ENCODE data around the gene NRL. TPM values are rescaled to one million over a fixed set of nuclear protein-coding genes. Genes with fewer than 3 reads are reported as not detected.
A peak's percentile ranks its signal among the peaks of the same experiment; 100 is the strongest.

The NRL gene
- total and polyA plus RNA-seq, 2 donors (not counting 3 experiments of a cell fraction or from before 2014, with no cell fraction given), result 0.71 to 1.1 TPM

DNA sequence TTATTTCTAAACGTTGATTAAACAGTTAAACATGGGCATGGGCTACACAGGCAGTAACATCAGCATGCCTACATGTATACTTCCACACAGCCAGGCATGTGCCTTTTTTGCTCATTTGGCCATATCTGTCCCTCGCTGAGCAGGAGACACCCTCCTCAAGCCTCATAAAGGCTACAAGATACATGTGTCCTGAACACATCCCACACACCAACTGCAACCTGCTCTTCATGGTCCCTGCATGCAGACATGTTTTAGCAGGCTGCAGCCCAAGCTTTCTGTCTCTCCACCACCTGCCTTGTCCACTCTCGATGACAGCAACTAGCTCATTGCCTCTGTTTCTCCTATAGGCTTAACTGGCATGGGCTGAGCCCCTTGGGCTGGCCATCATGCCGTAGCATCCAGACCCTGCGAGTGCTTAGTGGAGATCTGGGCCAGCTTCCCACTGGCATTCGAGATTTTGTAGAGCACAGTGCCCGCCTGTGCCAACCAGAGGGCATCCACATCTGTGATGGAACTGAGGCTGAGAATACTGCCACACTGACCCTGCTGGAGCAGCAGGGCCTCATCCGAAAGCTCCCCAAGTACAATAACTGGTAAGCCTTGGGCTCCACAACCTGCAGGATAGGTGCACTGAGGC, 18.1 kb downstream of the NRL start:
- FAIRE-seq (no peak), DNase-seq (ENCODE audit: low read depth, low spot score) (no peak)
- BruUV-seq (replicated peaks), result no TSS peak
- TF ChIP-seq FOS (IDR thresholded peaks at IDR 0.05; ENCODE audit: borderline replicate concordance, insufficient read depth, low read length), result no peak
- TF ChIP-seq POLR2A (IDR thresholded peaks at IDR 0.05; ENCODE audit: low read depth, low read length), result no peak
- TF ChIP-seq GATA2 (IDR thresholded peaks at IDR 0.05; ENCODE audit: insufficient read depth, insufficient read length, low read depth, low read length), result no peak
- no peak for TF ChIP-seq MYC (IDR thresholded peaks at IDR 0.05; ENCODE audit: low read depth, low read length)
- TF ChIP-seq EZH2 (IDR thresholded peaks at IDR 0.05; ENCODE audit: borderline replicate concordance, low read depth, low read length, severe bottlenecking), result no peak
- dilution Hi-C loops (cut with MboI; ENCODE audit: extremely low pct_ligation_motif_present, low sequenced_read_pairs) (no loop called here), intact Hi-C loops (cut with micrococcal nuclease) (no loop called here)
- CTCF ChIA-PET, result interaction anchor here (1.7 to 9.6 kb wide), 3 partner anchors 10 to 38 kb away, joined by 4 to 126 read pairs (median 7); no protein-coding TSS in a partner anchor
- peaks cover 0 to 2% of the 10 kb centered on the region in 2 experiments for H3K36me3 ChIP-seq (ENCODE audit: control insufficient read depth in 2 of 2, extremely low read depth in 1 of 2, insufficient read depth in 2 of 2, low read length in 2 of 2)
- H3K79me2 ChIP-seq (ENCODE audit: control insufficient read depth, insufficient read depth, low read length), result peaks cover 4% of the 10 kb centered on the region
- H3K27me3 ChIP-seq (ENCODE audit: control insufficient read depth in 2 of 2, insufficient read depth in 2 of 2, low read length in 2 of 2), result no peaks in the 10 kb centered on the region
- H2AFZ ChIP-seq (ENCODE audit: low read depth, low read length), result no peak overlapping the region
- no peak overlapping the region for H3K4me3 ChIP-seq (replicated peaks in 1 of 3; ENCODE audit: insufficient read depth in 1 of 3, low read depth in 1 of 3, low read length in 3 of 3)
- H3K9ac ChIP-seq (replicated peaks; ENCODE audit: extremely low read depth, insufficient read depth, low read length), result no peak overlapping the region
- POLR2A ChIA-PET, result no interaction called here
- peaks cover 9% of the 10 kb centered on the region for H3K4me1 ChIP-seq (ENCODE audit: control insufficient read depth, extremely low read depth, insufficient read depth, low read length)
- no peak overlapping the region for H3K4me2 ChIP-seq (ENCODE audit: insufficient read depth, low read length)
- no peaks in the 10 kb centered on the region for H4K20me1 ChIP-seq (replicated peaks; ENCODE audit: control insufficient read depth, extremely low read depth, insufficient read depth, low read length)
- no peaks in the 10 kb centered on the region for H3K9me1 ChIP-seq (replicated peaks; ENCODE audit: control insufficient read depth, extremely low read depth, insufficient read depth, low read length)
- no peak overlapping the region for H3K27ac ChIP-seq (ENCODE audit: insufficient read depth, low read depth, low read length)
- H3K9me3 ChIP-seq (replicated peaks; ENCODE audit: control insufficient read depth, insufficient read depth, low read length), result no peaks in the 10 kb centered on the region

- peak; percentile 69 for FAIRE-seq
- peak; percentile 21 for DNase-seq (ENCODE audit: low read depth, low spot score)
Measured at GRCh38 chr14:24095271-24096068, 19.3 kb downstream of the NRL start.

More at GRCh38 chr14:24095271-24096068, 19.3 kb downstream of the NRL start:
- BruUV-seq (replicated peaks), result no TSS peak
- intact Hi-C loops (cut with micrococcal nuclease) (loop anchor here (1.0 to 2.0 kb wide), 2 partner anchors 41 to 45 kb away; partner anchors contain the start of genes EMC9 and PSME1), dilution Hi-C loops (cut with MboI; ENCODE audit: extremely low pct_ligation_motif_present, low sequenced_read_pairs) (no loop called here)
- Histone ChIP-seq H3K4me2 (ENCODE audit: insufficient read depth, low read length) (peak overlapping the region; percentile 85), H3K4me3 (replicated peaks in 1 of 3; ENCODE audit: insufficient read depth in 1 of 3, low read depth in 1 of 3, low read length in 3 of 3) (peak overlapping the region in 2 of 3 experiments; percentile 71 to 74), H3K27ac (ENCODE audit: insufficient read depth, low read depth, low read length) (peak overlapping the region; percentile 46), H3K9ac (replicated peaks; ENCODE audit: extremely low read depth, insufficient read depth, low read length) (peak overlapping the region; percentile 78), H2AFZ (ENCODE audit: low read depth, low read length) (peak overlapping the region; percentile 92), H3K9me3 (replicated peaks; ENCODE audit: control insufficient read depth, insufficient read depth, low read length) (no peaks in the 10 kb centered on the region), H3K79me2 (ENCODE audit: control insufficient read depth, insufficient read depth, low read length) (peaks cover 4% of the 10 kb centered on the region), H4K20me1 (replicated peaks; ENCODE audit: control insufficient read depth, extremely low read depth, insufficient read depth, low read length) (no peaks in the 10 kb centered on the region), H3K4me1 (ENCODE audit: control insufficient read depth, extremely low read depth, insufficient read depth, low read length) (peaks cover 9% of the 10 kb centered on the region), H3K9me1 (replicated peaks; ENCODE audit: control insufficient read depth, extremely low read depth, insufficient read depth, low read length) (no peaks in the 10 kb centered on the region), H3K27me3 (ENCODE audit: control insufficient read depth in 2 of 2, insufficient read depth in 2 of 2, low read length in 2 of 2) (no peaks in the 10 kb centered on the region), H3K36me3 (ENCODE audit: control insufficient read depth in 2 of 2, extremely low read depth in 1 of 2, insufficient read depth in 2 of 2, low read length in 2 of 2) (no peaks in the 10 kb centered on the region)
- ChIA-PET POLR2A (interaction anchor here (1.3 to 3.1 kb wide), 3 partner anchors 8 to 19 kb away, joined by 3 to 11 read pairs (median 4); partner anchors contain the start of genes DCAF11 and NRL), CTCF (interaction anchor here (1.1 to 9.6 kb wide), 4 partner anchors 11 to 38 kb away, joined by 4 to 319 read pairs (median 67); partner anchors contain the start of genes DCAF11 and NRL)
- TF ChIP-seq FOS (IDR thresholded peaks at IDR 0.05; ENCODE audit: borderline replicate concordance, insufficient read depth, low read length) (no peak), EZH2 (IDR thresholded peaks at IDR 0.05; ENCODE audit: borderline replicate concordance, low read depth, low read length, severe bottlenecking) (no peak), POLR2AphosphoS5 (IDR thresholded peaks at IDR 0.05; ENCODE audit: insufficient read depth, low read depth, low read length) (no peak), MAX (IDR thresholded peaks at IDR 0.05; ENCODE audit: insufficient read depth, insufficient read length) (no peak), CTCF (IDR thresholded peaks at IDR 0.05; ENCODE audit: extremely low read depth in 1 of 2, insufficient read depth in 1 of 2, low read depth in 1 of 2, low read length in 2 of 2) (no peak)

All from endothelial cell of umbilical vein (primary cell).